Ishikawa (cell line): Measurements from ENCODE around the gene LSM10.

Experiments used
- RAD21 ChIP-seq: IDR thresholded peaks from 2 replicates; pipeline ENCODE4 v1.6.1; 2012; ENCODE audit warnings: low read depth
- REST ChIP-seq: IDR thresholded peaks from 2 replicates; pipeline ENCODE4 v1.6.1; 2012; ENCODE audit warnings: low read depth, mild to moderate bottlenecking

- no peak for TF ChIP-seq REST
- no peak for TF ChIP-seq RAD21
These were observed 10.8 kb upstream of the LSM10 start for GRCh38 chr1:36408479-36408878.
